Measurements from ENCODE around the gene ERGIC1. TPM values are rescaled to one million over a fixed set of nuclear protein-coding genes. Genes with fewer than 3 reads are reported as not detected.
A peak's percentile ranks its signal among the peaks of the same experiment; 100 is the strongest.
"Not testable (repeated sequence)": the region's sequence is repeated elsewhere in the genome, so short reads cannot be mapped to it uniquely, and the experiment has no call there.

Gene ERGIC1
- polyA plus RNA-seq, 1 donor: 89.6 TPM

- DNase-seq: not testable (repeated sequence)
Observed at GRCh38 chr5:172847584-172847983, 13.5 kb downstream of the ERGIC1 start.

GRCh38 chr5:172848419-172848818, 14.4 kb downstream of the ERGIC1 start:
- DNase-seq: no peak

DNA sequence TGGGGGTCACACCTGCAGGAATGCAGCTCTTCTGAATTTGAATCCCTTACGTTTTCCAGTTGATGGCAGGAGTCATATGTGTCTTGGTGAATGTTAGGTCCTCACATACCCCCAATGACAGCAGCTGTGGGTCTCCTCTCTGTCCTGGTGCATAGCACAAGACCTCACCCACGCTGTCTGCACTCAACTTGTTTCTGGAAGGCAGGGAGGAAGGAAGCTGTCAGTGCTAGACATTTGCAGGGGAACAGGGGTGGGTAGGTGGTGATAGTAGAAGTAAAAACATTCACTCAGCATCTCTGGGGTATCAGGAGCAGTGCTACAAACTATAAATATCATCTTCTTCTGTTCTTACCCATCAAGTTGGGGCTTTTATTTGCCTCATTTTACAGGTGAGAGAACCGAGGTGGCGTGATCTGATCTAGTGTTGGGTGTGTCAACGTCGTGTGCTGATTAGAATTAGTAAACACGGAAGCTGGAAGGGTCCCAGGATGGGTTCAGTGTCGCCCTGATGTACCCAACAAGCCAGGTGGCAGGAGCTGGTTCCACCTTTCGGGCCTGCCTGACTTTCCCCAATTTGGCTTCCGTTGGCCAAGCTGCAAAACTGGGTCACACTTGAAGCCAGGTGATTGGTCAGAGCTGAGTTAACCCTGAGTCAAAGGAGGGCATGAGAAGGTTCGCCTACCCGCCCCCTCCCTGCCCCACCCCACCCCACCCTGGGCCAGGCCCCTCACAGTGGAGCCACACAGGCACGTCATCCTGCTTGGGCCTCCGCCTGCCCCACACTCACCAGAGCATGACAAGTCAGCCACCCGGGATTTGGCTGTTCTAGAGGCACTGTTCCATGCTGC, 15.8 kb downstream of the ERGIC1 start:
- no peak for DNase-seq

GRCh38 chr5:172850454-172850797, 16.4 kb downstream of the ERGIC1 start:
- DNase-seq: no peak

DNA sequence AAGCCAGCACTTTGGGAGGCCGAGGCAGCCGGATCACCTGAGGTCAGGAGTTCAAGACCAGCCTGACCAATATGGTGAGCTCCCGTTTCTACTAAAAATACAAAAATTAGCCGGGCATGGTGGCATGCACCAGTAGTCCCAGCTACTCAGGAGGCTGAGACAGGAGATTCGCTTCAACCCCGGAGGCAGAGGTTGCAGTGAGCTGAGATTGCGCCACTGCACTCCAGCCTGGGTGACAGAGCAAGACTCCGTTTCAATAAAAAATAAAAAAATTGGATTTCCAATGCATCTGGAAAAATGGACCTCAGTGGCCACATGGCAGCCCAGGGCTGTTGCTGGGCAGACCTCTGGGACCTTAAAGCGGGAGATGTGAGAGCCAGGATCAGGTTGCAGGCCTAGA, 17.2 kb downstream of the ERGIC1 start:
- not testable (repeated sequence) for DNase-seq

DNA sequence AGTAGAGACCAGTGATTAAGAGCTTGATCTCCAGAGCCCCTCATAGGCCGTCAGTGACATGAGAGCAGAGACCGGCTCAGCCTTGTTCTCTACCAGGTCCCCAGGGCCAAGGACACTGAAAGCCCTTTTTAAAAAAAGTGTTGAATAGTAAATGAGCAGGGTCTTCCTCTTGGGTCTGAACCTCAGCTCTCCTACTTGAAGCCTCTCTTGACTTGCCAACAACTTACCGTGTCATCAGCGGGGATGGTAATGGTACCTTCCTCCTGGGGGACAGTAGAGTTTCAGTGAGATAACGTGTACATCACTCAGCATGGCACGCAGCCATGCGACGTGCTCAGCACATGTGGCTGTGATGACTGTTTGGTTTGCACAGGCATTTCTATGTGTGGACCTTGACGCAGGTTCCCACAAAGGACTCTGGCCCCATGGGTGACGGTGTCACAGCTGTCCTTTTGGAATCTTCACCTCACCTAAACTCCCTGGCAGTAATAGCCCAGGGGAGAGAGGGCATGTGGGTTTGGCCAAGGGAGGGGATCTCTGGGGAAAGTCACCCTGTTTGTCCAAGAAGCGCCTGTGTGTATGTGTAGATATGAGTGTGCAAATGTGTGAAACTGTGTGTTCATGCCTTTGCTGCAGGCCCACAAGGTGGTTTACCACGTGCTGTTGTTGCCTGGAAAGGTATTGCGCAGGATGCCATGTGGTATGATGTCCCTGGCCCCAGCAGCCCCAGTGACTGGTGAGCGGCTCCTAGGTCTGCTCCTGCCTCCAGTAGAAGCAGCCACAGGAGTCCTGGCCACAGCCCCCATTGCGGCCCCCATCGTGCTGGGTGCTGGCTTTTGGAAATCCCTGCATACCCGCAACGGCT, 18.7 kb downstream of the ERGIC1 start:
- DNase-seq: no peak

GRCh38 chr5:172853355-172853975, 19.4 kb downstream of the ERGIC1 start:
- DNase-seq: no peak

- DNase-seq: no peak
Observed at GRCh38 chr5:172854451-172854871, 20.4 kb downstream of the ERGIC1 start.

DNA sequence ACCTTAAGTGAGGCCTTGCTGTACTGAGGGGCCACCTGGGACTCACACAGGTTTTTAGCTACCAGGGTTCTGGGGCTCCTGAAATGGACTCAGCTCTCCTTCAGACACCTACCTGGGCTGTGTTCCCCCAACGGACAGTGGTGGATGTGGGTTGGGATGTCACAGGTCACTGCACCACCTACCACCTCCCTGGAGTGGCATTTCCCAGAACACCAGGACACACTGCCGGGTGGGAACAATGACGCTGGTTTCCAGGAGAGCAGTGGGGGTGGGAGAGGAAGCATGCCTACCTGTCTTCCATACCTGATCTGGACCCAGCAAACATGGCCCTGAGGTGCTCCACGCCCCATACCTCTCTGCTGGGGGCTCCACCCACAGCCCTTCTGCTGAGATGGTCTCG, 20.9 kb downstream of the ERGIC1 start:
- DNase-seq: no peak

DNA sequence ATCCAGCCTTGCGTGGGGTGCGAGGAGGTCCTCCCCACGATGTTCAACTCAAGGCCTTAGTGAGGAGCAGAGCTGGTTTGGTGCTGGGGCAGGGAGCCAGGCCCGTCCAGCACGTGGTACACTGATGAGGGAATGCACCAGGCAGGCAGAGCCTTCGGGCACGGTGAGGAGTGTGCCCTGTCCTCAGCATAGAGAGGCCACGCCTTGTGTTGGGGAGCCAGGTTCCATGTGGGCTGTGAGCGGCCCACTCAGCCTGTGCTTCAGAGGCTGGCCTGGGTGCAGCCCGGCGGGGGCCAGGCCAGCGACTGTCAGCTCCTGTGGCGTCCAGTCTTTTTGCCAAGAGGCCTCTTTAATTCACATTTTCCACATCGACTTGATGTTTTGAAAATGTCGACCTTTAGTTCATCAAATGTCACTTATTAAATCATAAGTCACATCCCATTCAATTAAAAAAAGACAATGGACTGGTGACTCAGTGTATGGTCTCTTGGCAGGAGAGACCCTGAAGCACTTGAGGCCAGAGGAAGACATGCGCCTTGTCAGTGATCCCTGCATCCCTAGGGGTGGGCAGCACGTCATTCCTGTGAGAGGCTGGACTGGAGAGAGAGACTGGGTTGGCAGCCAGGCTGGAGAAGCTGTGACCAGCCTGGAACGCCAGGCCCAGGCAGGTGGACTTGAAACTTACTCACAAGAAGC, 21.7 kb downstream of the ERGIC1 start:
- DNase-seq: no peak

GRCh38 chr5:172856336-172856735, 22.3 kb downstream of the ERGIC1 start:
- DNase-seq: no peak

DNA sequence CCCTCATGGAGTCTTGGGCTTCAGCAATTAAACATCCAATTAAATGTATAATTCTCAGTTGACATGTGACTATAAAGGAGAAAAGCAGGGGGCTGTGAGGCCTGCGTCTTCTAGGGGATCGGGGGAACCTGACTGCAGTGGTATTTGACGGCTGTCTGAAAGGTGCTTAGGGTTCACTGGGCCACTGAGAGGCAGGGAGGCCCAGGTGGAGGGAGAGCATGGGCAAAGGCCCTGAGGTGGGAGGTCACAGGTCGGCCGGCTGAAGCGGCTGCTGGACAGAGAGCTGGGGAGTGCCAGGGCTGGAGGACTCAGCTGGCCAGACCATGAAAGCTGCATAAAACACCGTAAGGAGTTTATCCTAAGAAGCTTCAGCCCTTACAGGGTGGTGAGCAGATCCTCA, 23.9 kb downstream of the ERGIC1 start:
- DNase-seq: no peak

DNA sequence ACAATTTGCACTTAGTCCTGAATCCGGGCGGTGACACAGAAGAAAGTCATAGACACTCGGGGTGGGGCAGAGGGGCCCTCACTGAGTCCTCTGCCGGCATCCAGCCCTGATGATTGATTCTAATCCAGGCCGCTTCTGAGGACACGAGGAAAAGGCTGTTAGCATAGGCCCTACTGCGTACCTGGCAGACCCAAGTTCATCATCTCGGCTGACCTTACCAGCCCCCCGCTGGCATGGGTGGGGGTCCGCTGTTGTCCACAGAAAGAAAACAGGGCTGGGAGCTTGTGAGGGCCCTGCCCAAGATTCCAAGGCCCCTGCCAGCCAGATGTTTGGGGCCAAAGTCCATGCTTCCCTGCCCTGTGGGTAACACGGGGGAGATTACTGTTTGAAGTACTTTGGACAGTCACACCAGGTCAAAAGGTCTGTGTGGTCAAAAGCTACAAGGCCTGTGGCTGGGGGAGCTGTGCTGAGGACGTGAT, 24.5 kb downstream of the ERGIC1 start:
- DNase-seq: no peak

DNA sequence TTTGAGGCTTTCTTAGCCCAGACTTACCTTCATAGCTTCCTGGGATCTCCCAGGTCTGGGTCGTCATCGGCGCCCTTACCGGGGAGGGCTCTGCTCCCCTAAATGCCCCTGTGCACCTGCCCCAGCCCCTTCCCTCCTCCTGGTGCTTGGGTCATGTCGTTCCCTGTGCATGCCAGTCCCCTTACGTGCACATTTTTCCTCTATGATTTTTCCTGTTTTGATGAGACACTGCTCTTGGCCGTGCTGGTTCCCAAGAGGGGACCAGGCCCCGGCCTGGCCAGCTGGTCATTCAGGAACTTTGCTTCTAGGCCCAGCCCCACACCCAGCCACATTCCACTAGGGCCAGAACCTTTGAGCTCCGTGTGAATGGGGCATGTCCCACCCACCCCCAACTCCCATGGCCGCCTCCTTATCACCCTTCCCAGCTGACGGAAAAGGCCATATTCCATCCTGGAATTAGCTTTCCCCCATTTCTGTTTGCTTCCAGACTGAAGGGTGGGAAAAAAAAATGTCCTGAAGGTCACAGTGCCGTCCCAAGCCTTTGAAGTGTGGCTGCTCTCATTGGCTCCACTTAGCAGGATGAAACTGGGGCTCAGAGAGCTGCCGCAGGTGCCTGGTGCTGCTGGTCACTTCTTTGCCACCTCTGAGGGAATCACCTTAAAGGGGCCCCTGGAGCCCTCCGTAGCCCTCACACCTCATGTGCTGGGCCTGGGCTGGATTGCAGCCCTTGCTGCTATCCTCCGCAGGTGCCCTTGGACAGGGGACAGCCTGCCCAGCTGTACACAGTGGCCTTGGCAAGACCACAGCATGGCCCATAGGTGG, 25.1 kb downstream of the ERGIC1 start:
- peak; percentile 49 for DNase-seq

DNA sequence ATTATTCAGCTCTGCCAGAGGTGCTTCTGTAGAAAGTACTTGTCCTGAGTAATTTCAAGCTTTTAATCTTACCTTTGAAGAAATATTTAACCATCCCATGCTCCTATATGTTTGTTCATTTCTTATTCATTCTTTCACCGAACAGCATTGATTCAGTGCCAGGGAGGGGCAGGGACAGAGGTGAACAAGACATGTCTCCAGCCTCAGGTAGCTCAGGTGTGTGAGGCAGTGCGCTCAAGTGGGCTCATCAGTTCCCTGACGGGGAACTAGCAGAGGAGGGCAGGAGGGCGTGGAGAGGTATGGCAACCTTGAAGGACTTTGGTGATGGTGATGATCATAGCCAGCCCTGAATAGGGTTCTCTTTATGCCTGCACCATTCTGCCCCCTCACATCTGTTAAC, 25.9 kb downstream of the ERGIC1 start:
- DNase-seq: no peak

- DNase-seq: peak; percentile 91
Observed at GRCh38 chr5:172860520-172861443, 26.7 kb downstream of the ERGIC1 start.

- no peak for DNase-seq
Observed at GRCh38 chr5:172861461-172861860, 27.4 kb downstream of the ERGIC1 start.

DNA sequence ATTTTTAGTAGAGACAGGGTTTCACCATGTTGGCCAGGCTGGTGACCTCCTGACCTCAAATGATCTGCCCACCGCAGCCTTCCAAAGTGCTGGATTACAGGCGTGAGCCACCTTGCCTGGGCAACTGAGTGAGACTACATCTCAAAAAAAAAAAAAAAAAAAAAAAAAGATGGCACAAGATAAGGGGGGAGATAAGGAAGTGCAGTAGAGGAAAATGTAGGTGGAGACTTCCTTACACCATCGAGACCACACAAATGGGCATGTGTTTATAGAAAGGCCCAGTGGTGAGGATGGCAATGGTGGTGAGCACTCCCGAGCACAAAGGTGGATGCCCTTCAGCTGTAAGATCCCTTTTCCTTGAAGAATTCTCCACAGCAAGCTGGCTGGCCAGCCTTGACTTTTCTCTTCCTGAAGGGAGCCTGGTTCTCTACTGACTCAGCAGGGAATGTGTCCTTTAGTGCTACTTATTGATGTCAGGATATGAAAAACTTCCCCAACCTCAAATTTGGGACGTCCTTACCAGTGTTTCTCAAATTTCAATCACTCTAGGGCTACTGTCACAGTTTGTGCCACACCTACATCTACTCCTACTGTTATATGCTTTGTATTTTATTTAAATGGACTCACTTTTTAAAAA, 28.2 kb downstream of the ERGIC1 start:
- DNase-seq: no peak

- not testable (repeated sequence) for DNase-seq
Observed at GRCh38 chr5:172864171-172864570, 30.1 kb downstream of the ERGIC1 start.

GRCh38 chr5:172864747-172865146, 30.7 kb downstream of the ERGIC1 start:
- DNase-seq: no peak
